GM12878 (cell line): ENCODE results near the gene FOXK2. TPM values are rescaled to one million over a fixed set of nuclear protein-coding genes. Genes with fewer than 3 reads are reported as not detected.

Experiments used
- ATAC-seq: fragments of 200-7000 bp; cut with Tn5 transposase; 3 replicates; pipeline ENCODE4 v1.9.1; 2020; ENCODE audit warnings: mild to moderate bottlenecking, moderate library complexity
- BruUV-seq: library from RNA; stranded (reverse); fragments of 400-500 nt; replicated peaks from 2 replicates; lab custom pipeline; 2021; lab: Mats Ljungman, UMichigan
- CTCF ChIA-PET: fragments of 300-600 bp; sonication (Branson Sonifier 250); formaldehyde crosslinking; extraction: SDS; loops from one replicate; lab custom pipeline; 2021; ENCODE audit warnings: inconsistent platforms; lab: Yijun Ruan, JAX
- POLR2A ChIA-PET: fragments of 350-600 bp; formaldehyde crosslinking; extraction: SDS; loops from one replicate; lab custom pipeline; 2021; ENCODE audit warnings: inconsistent platforms; lab: Charles Lee
- RAD21 ChIA-PET: fragments of 300-600 bp; sonication (Branson Sonifier 250); formaldehyde crosslinking; loops from one replicate; lab custom pipeline; 2023; ENCODE audit warnings: antibody characterized with exemption; ENCODE audit not compliant: unreplicated experiment; lab: Charles Lee
- SMC1A ChIA-PET: fragments of 300-600 bp; sonication (Branson Sonifier 250); formaldehyde crosslinking; loops from one replicate; lab custom pipeline; 2023; ENCODE audit not compliant: unreplicated experiment, uncharacterized antibody; lab: Charles Lee
- DNase-seq: peaks from one replicate; pipeline ENCODE4 v3.0.0-alpha.2; 2011; ENCODE audit warnings: low read depth, low spot score
- FAIRE-seq: peaks from 3 replicates; lab custom pipeline; 2011; peaks lifted over from hg19 to GRCh38; lab: Jason Lieb, UNC
- H2AFZ ChIP-seq: 2 replicates; pipeline ENCODE4 v1.6.0; 2011; ENCODE audit warnings: low read depth, low read length, control low read depth; ENCODE audit not compliant: control insufficient read depth
- H3K27ac ChIP-seq: 2 replicates; pipeline ENCODE4 v1.5.1; 2011; ENCODE audit warnings: control low read depth; ENCODE audit not compliant: control insufficient read depth, insufficient read depth
- H3K27me3 ChIP-seq, 2 experiments: replicated peaks in 1 of 2; 2 replicates each; pipeline versions ENCODE4 v1.6.0 to v1.6.1; 2011; ENCODE audit warnings: low read length in 1 of 2; ENCODE audit not compliant: control insufficient read depth in 2 of 2, insufficient read depth in 2 of 2
- H3K36me3 ChIP-seq, 2 experiments: 2 replicates each; pipeline ENCODE4 v1.5.1; 2011; ENCODE audit warnings: low read length in 1 of 2; ENCODE audit not compliant: control insufficient read depth in 2 of 2, insufficient read depth in 2 of 2
- H3K4me1 ChIP-seq: 2 replicates; pipeline ENCODE4 v1.6.1; 2011; ENCODE audit warnings: mild to moderate bottlenecking, low read length, moderate library complexity, mixed read lengths; ENCODE audit not compliant: control insufficient read depth, insufficient read depth
- H3K4me2 ChIP-seq: 2 replicates; pipeline ENCODE4 v1.6.0; 2011; ENCODE audit warnings: control low read depth; ENCODE audit not compliant: control insufficient read depth, insufficient read depth
- H3K4me3 ChIP-seq: fragments of 200-600 bp; sonication (generic); 2 replicates; pipeline ENCODE4 v1.5.1; 2016
- H3K79me2 ChIP-seq: 2 replicates; pipeline ENCODE4 v1.6.0; 2011; ENCODE audit warnings: low read length; ENCODE audit not compliant: control insufficient read depth, insufficient read depth
- H3K9ac ChIP-seq: 2 replicates; pipeline ENCODE4 v1.8.0; 2011; ENCODE audit warnings: low read length, control low read depth, mixed read lengths; ENCODE audit not compliant: control insufficient read depth, insufficient read depth
- H3K9me3 ChIP-seq: replicated peaks from 3 replicates; pipeline ENCODE4 v1.5.1; 2011; ENCODE audit warnings: mild to moderate bottlenecking, low read length; ENCODE audit not compliant: control insufficient read depth, insufficient read depth
- H4K20me1 ChIP-seq: 2 replicates; pipeline ENCODE4 v1.6.0; 2011; ENCODE audit not compliant: control insufficient read depth, insufficient read depth
- BHLHE40 ChIP-seq, 2 experiments: fragments of 450-650 bp in 1 of 2; IDR thresholded peaks; 2 replicates each; pipeline ENCODE4 v1.6.1; 2011 to 2017; ENCODE audit warnings: low read depth in 2 of 2, borderline replicate concordance in 1 of 2, improper control_type of control experiment in 1 of 2, low read length in 1 of 2, mild to moderate bottlenecking in 1 of 2
- IKZF2 ChIP-seq, 2 experiments: fragments of 450-650 bp; IDR thresholded peaks; 2 replicates each; pipeline ENCODE4 v1.6.1; 2017; ENCODE audit warnings: mild to moderate bottlenecking in 2 of 2, moderate library complexity in 2 of 2
- NRF1 ChIP-seq: conservative IDR thresholded peaks from 2 replicates; pipeline ENCODE4 v1.6.1; 2011; ENCODE audit warnings: mild to moderate bottlenecking, low read depth, low read length, improper control_type of control experiment
- REST ChIP-seq: IDR thresholded peaks from 2 replicates; pipeline ENCODE4 v1.6.1; 2012; ENCODE audit warnings: mild to moderate bottlenecking, low read depth, low read length
- SMAD5 ChIP-seq: IDR thresholded peaks from 2 replicates; pipeline ENCODE4 v1.6.1; 2016; ENCODE audit warnings: antibody characterized with exemption, low read depth
- STAT3 ChIP-seq: IDR thresholded peaks from 2 replicates; pipeline ENCODE4 v1.6.1; 2011; ENCODE audit warnings: low read depth, low read length, improper control_type of control experiment
- TCF12 ChIP-seq: IDR thresholded peaks from 2 replicates; pipeline ENCODE4 v1.6.1; 2011; ENCODE audit warnings: low read depth, mild to moderate bottlenecking, low read length
- WRNIP1 ChIP-seq: IDR thresholded peaks from 2 replicates; pipeline ENCODE4 v1.6.1; 2011; ENCODE audit warnings: low read depth, low read length, improper control_type of control experiment, borderline replicate concordance
- ZBTB33 ChIP-seq: fragments of 450-650 bp; IDR thresholded peaks from 2 replicates; pipeline ENCODE4 v1.6.1; 2017; ENCODE audit warnings: mild to moderate bottlenecking
- WGBS: methylation state at CpG from one replicate; pipeline ENCODE4 v1.1.6; 2016; ENCODE audit warnings: low lambda C conversion rate; ENCODE audit not compliant: insufficient replicate concordance, insufficient coverage; ENCODE audit errors: missing lambda C conversion rate; 5-methylcytosine and 5-hydroxymethylcytosine counted together
- in situ Hi-C: fragments of 300-500 bp; cut with MboI; formaldehyde crosslinking; loops from 9 replicates; pipeline ENCODE4 v1.14.3; 2018; ENCODE audit warnings: mixed read lengths
- intact Hi-C: fragments of 100-400 bp; cut with micrococcal nuclease; formaldehyde crosslinking; loops from one replicate; pipeline ENCODE4 v1.14.2; 2022; ENCODE audit not compliant: unreplicated experiment
- polyA plus RNA-seq, 11 experiments: library from polyadenylated mRNA; depleted of rRNA in 4 of 11; unstranded in 6 of 11; stranded (reverse) in 5 of 11; fragments of >200 nt; fragmentation: Nextera tagmentation in 4 of 11; fragmentation: Illumina TruSeq in 1 of 11; extraction: Ambion mirVana in 4 of 11; extraction: Trizol in 1 of 11; gene quantifications; 1 replicate in 1 of 11; 2 replicates in 10 of 11; pipeline versions ENCODE4 v1.2.1 to v1.2.3, GENCODE V29; 2011 to 2016; ENCODE audit warnings: inconsistent platforms in 2 of 11, missing spikeins in 2 of 11, low read depth in 1 of 11
- total RNA-seq, 4 experiments: library from RNA; depleted of rRNA in 3 of 4; stranded (reverse); fragments of >200 nt in 3 of 4; fragmentation: Illumina TruSeq in 1 of 4; extraction: Trizol in 1 of 4; gene quantifications; 2 replicates each; pipeline versions ENCODE4 v1.2.1 to v1.2.3, GENCODE V29; 2013 to 2021

The FOXK2 gene
- total and polyA plus RNA-seq, 10 of the 15 experiments (the other 5 are each of a cell fraction or from before 2014, with no cell fraction given): 2.4 to 56.8 (median 34.4) TPM

- ChIA-PET CTCF (no interaction called here), RAD21 (no interaction called here), POLR2A (no interaction called here), SMC1A (no interaction called here)
- no peak overlapping the region for H3K4me3 ChIP-seq
- TF ChIP-seq NRF1 (no peak), IKZF2 (IDR thresholded peaks at IDR 0.05) (no peak), ZBTB33 (no peak), WRNIP1 (no peak), REST (no peak), STAT3 (no peak), TCF12 (no peak), SMAD5 (no peak), BHLHE40 (IDR thresholded peaks at IDR 0.05; ENCODE audit: borderline replicate concordance in 1 of 2, low read depth in 2 of 2, low read length in 1 of 2) (no peak)
- H3K27me3 ChIP-seq: no peaks in the 10 kb centered on the region
- no peaks in the 10 kb centered on the region for H3K9me3 ChIP-seq
- in situ Hi-C loops: no loop called here
- no peak for ATAC-seq
- 85% methylated on average over 23 of the region's 23 CpGs for WGBS
- DNase-seq: no peak
- H3K79me2 ChIP-seq: no peaks in the 10 kb centered on the region; the same call in 1 of the 2 replicates
- H4K20me1 ChIP-seq: no peaks in the 10 kb centered on the region
- no peak overlapping the region for H2AFZ ChIP-seq
- BruUV-seq: no TSS peak
- H3K36me3 ChIP-seq: peaks cover 29 to 34% of the 10 kb centered on the region in 2 experiments; a peak in 3 of 4 replicates
- FAIRE-seq: no peak
- H3K4me1 ChIP-seq: peaks cover 32% of the 10 kb centered on the region
- no peak overlapping the region for H3K9ac ChIP-seq
- no peak overlapping the region for H3K4me2 ChIP-seq
- H3K27ac ChIP-seq: no peak overlapping the region
- intact Hi-C loops: no loop called here
Observed at GRCh38 chr17:82598256-82599119, 79.0 kb downstream of the FOXK2 start.
